NT2/D1 (cell line): ENCODE data around the gene ATP11B.

Experiments
- YY1 ChIP-seq: IDR thresholded peaks from 2 replicates; pipeline ENCODE4 v1.6.1; 2011; ENCODE audit not compliant: insufficient read length, insufficient read depth
- ZNF274 ChIP-seq: IDR thresholded peaks from 2 replicates; pipeline ENCODE4 v1.6.1; 2011; ENCODE audit warnings: mild to moderate bottlenecking, low read depth, low read length

DNA sequence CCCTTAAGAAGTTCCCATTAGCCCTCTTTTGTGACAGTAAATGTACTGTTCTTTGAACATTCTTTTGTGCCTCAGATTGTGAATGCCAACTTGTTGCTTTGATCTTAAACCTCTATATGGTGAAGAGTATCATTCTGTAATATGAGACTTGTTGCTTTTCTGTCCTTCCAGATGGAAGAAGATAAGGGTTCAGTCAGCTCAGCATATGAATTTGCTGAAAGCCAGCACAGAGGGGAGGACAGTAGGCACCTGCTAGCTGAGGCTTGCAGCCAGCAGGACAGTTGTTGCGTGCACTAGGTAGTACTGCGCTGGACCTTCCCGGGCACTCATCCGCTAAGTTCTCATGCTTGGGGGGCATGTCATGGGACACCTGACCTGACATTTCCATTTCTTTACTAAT is 112.3 kb downstream of the ATP11B start:
- TF ChIP-seq YY1, result no peak
- no peak for TF ChIP-seq ZNF274
